K562 (cell line): ENCODE measurements around the gene UBL3. TPM values are rescaled to one million over a fixed set of nuclear protein-coding genes. Genes with fewer than 3 reads are reported as not detected.

Experiments used
- ATAC-seq: fragments of 200-7000 bp; cut with Tn5 transposase; 3 replicates; pipeline ENCODE4 v1.9.1; 2020; ENCODE audit warnings: moderate library complexity
- BruUV-seq: library from RNA; stranded (reverse); fragments of 400-500 nt; replicated peaks from 2 replicates; lab custom pipeline; 2021; lab: Mats Ljungman, UMichigan
- CTCF ChIA-PET: fragments of 300-600 bp; formaldehyde crosslinking; extraction: SDS; loops from one replicate; lab custom pipeline; 2021; ENCODE audit warnings: low intra/inter-chr PET ratio; lab: Yijun Ruan, JAX
- POLR2A ChIA-PET: fragments of 300-600, 350-650 bp; sonication (Branson Sonifier 250); formaldehyde crosslinking; extraction: SDS; loops from one replicate; lab custom pipeline; 2021; ENCODE audit warnings: antibody characterized with exemption, inconsistent platforms; lab: Yijun Ruan, JAX
- DNase-seq, 4 experiments: peaks; one replicate each; pipeline versions ENCODE4 v3.0.0 to v3.0.0-alpha.2; 2011 to 2018; ENCODE audit warnings: low spot score in 3 of 4, mixed read lengths in 3 of 4; ENCODE audit errors: extremely low read depth in 1 of 4
- FAIRE-seq: peaks from 2 replicates; lab custom pipeline; 2011; peaks lifted over from hg19 to GRCh38; lab: Jason Lieb, UNC
- H2AFZ ChIP-seq: 2 replicates; pipeline ENCODE4 v1.6.0; 2011; ENCODE audit warnings: low read depth, low read length, control low read depth, inconsistent platforms
- H3K27ac ChIP-seq: fragments of 200-600 bp; 3 replicates; pipeline ENCODE4 v1.8.0; 2011; ENCODE audit warnings: low read depth, mild to moderate bottlenecking, control low read depth, inconsistent platforms, low read length, moderate library complexity, mixed read lengths; ENCODE audit errors: extremely low read depth
- H3K27me3 ChIP-seq, 2 experiments: fragments of 300-600 bp in 1 of 2; 2 replicates in 1 of 2; 3 replicates in 1 of 2; pipeline versions ENCODE4 v1.6.0 to v1.8.0; 2011; ENCODE audit warnings: inconsistent platforms in 2 of 2, low read length in 2 of 2, mild to moderate bottlenecking in 1 of 2, mixed read lengths in 1 of 2, moderate library complexity in 1 of 2; ENCODE audit not compliant: control insufficient read depth in 2 of 2, insufficient read depth in 2 of 2
- H3K36me3 ChIP-seq: fragments of 300-600 bp; 3 replicates; pipeline ENCODE4 v1.8.0; 2011; ENCODE audit warnings: mild to moderate bottlenecking, low read length, inconsistent platforms; ENCODE audit not compliant: control insufficient read depth, insufficient read depth
- H3K4me1 ChIP-seq, 2 experiments: fragments of 200-600 bp in 1 of 2; replicated peaks in 1 of 2; 2 replicates in 1 of 2; 3 replicates in 1 of 2; pipeline versions ENCODE4 v1.5.1 to v1.8.0; 2011; ENCODE audit warnings: inconsistent platforms in 2 of 2, low read length in 2 of 2, mild to moderate bottlenecking in 1 of 2, mixed read lengths in 1 of 2, moderate library complexity in 1 of 2; ENCODE audit not compliant: control insufficient read depth in 2 of 2, insufficient read depth in 2 of 2
- H3K4me2 ChIP-seq: 2 replicates; pipeline ENCODE4 v1.6.1; 2011; ENCODE audit warnings: low read length, control low read depth, inconsistent platforms, mixed read lengths; ENCODE audit not compliant: insufficient read depth
- H3K4me3 ChIP-seq: fragments of 200-600 bp; sonication (generic), shearing (Covaris generic); 2 replicates; pipeline ENCODE4 v1.5.1; 2016; ENCODE audit warnings: control low read depth, inconsistent platforms
- H3K79me2 ChIP-seq: fragments of 200-600 bp; 3 replicates; pipeline ENCODE4 v1.8.0; 2011; ENCODE audit warnings: low read length, inconsistent platforms; ENCODE audit not compliant: control insufficient read depth, insufficient read depth
- H3K9ac ChIP-seq, 2 experiments: 2 replicates each; pipeline versions ENCODE4 v1.6.0 to v1.6.1; 2011; ENCODE audit warnings: low read depth in 2 of 2, low read length in 2 of 2, control low read depth in 1 of 2, inconsistent platforms in 1 of 2, mild to moderate bottlenecking in 1 of 2, mixed read lengths in 1 of 2; ENCODE audit not compliant: insufficient read depth in 1 of 2
- H3K9me1 ChIP-seq: one replicate; pipeline ENCODE4 v1.6.0; 2011; ENCODE audit warnings: inconsistent platforms, mild to moderate bottlenecking, low read length, moderate library complexity; ENCODE audit not compliant: control insufficient read depth, insufficient read depth
- H3K9me3 ChIP-seq: replicated peaks from 2 replicates; pipeline ENCODE4 v1.5.1; 2011; ENCODE audit warnings: low read depth, low read length, inconsistent platforms; ENCODE audit not compliant: control insufficient read depth, insufficient read depth
- H4K20me1 ChIP-seq: replicated peaks from 2 replicates; pipeline ENCODE4 v1.6.1; 2011; ENCODE audit warnings: low read length, inconsistent platforms, mixed read lengths; ENCODE audit not compliant: control insufficient read depth, insufficient read depth
- CBFA2T3 ChIP-seq: fragments of 450-650 bp; IDR thresholded peaks from 2 replicates; pipeline ENCODE4 v1.6.1; 2017
- HDAC1 ChIP-seq, 2 experiments: fragments of 450-650 bp; IDR thresholded peaks; 2 replicates each; pipeline ENCODE4 v1.6.1; 2016 to 2017; ENCODE audit warnings: inconsistent platforms in 1 of 2, mild to moderate bottlenecking in 1 of 2, moderate library complexity in 1 of 2
- HDAC3 ChIP-seq: fragments of 450-650 bp; IDR thresholded peaks from 2 replicates; pipeline ENCODE4 v1.6.1; 2018; ENCODE audit warnings: borderline replicate concordance, mild to moderate bottlenecking, moderate library complexity; ENCODE audit not compliant: partially characterized antibody
- KAT8 ChIP-seq: fragments of 450-650 bp; IDR thresholded peaks from 2 replicates; pipeline ENCODE4 v1.6.1; 2016; ENCODE audit warnings: low read depth, mild to moderate bottlenecking
- KDM1A ChIP-seq, 2 experiments: fragments of 450-650 bp; IDR thresholded peaks; 2 replicates each; pipeline ENCODE4 v1.6.1; 2016; ENCODE audit warnings: mild to moderate bottlenecking in 2 of 2
- KLF10 ChIP-seq: fragments of 250-450 bp; sonication (Bioruptor Pico); IDR thresholded peaks from 2 replicates; pipeline ENCODE4 v1.6.1; 2021; ENCODE audit warnings: matching md5 sums
- MCM7 ChIP-seq, 2 experiments: fragments of 450-650 bp; IDR thresholded peaks; 2 replicates each; pipeline ENCODE4 v1.6.1; 2016 to 2018
- MYNN ChIP-seq, 2 experiments: sonication (generic); formaldehyde crosslinking in 1 of 2; IDR thresholded peaks; 2 replicates each; pipeline versions ENCODE4 v1.5.0 to v1.6.1; 2016 to 2020; ENCODE audit warnings: antibody characterized with exemption in 1 of 2, missing genetic modification reagents in 1 of 2
- NCOA2 ChIP-seq, 2 experiments: fragments of 450-650 bp; IDR thresholded peaks; 2 replicates each; pipeline ENCODE4 v1.6.1; 2018; ENCODE audit warnings: mild to moderate bottlenecking in 2 of 2, moderate library complexity in 1 of 2; ENCODE audit not compliant: partially characterized antibody in 2 of 2
- PCBP1 ChIP-seq: fragments of 200-400 bp; formaldehyde crosslinking; IDR thresholded peaks from 2 replicates; pipeline ENCODE4 v1.6.1; 2018; ENCODE audit warnings: mild to moderate bottlenecking, low read depth, low read length; ENCODE audit not compliant: poor library complexity, severe bottlenecking
- PPARD ChIP-seq: fragments of 250-450 bp; sonication (Bioruptor Pico); IDR thresholded peaks from 2 replicates; pipeline ENCODE4 v1.8.0; 2022; ENCODE audit warnings: inconsistent platforms, mild to moderate bottlenecking, moderate library complexity
- PTRF ChIP-seq: fragments of 450-650 bp; IDR thresholded peaks from 2 replicates; pipeline ENCODE4 v1.6.1; 2016; ENCODE audit warnings: mild to moderate bottlenecking, missing genetic modification characterization, missing compliant biosample characterization
- SRF ChIP-seq, 2 experiments: fragments of 250-450, 450-650 bp in 1 of 2; sonication (Bioruptor Pico) in 1 of 2; sonication (generic) in 1 of 2; formaldehyde crosslinking; IDR thresholded peaks; 2 replicates each; pipeline versions ENCODE4 v1.5.0 to v1.5.1; 2020 to 2022; ENCODE audit warnings: mild to moderate bottlenecking in 1 of 2, missing genetic modification reagents in 1 of 2
- TAF1 ChIP-seq: IDR thresholded peaks from 2 replicates; pipeline ENCODE4 v1.6.1; 2011; ENCODE audit warnings: mild to moderate bottlenecking, low read length, moderate library complexity; ENCODE audit not compliant: insufficient read depth, control insufficient read depth, severe bottlenecking; ENCODE audit errors: extremely low read depth
- ZC3H8 ChIP-seq: fragments of 450-650 bp; IDR thresholded peaks from 2 replicates; pipeline ENCODE4 v1.6.1; 2017
- ZKSCAN1 ChIP-seq: fragments of 150-350 bp; IDR thresholded peaks from 2 replicates; pipeline ENCODE4 v1.6.1; 2016; ENCODE audit warnings: low read depth, low read length
- ZNF197 ChIP-seq: fragments of 200-800 bp; sonication (Bioruptor generic); IDR thresholded peaks from 2 replicates; pipeline ENCODE4 v1.6.1; 2016; ENCODE audit warnings: low read depth, missing genetic modification characterization, missing compliant biosample characterization
- ZNF449 ChIP-seq: fragments of 250-450 bp; sonication (Bioruptor Pico); IDR thresholded peaks from 2 replicates; pipeline ENCODE4 v1.8.0; 2022; ENCODE audit warnings: moderate library complexity, mild to moderate bottlenecking, inconsistent platforms
- ZNF518B ChIP-seq: fragments of 250-450 bp; sonication (Bioruptor Pico); IDR thresholded peaks from 2 replicates; pipeline ENCODE4 v1.5.0; 2021; ENCODE audit warnings: mild to moderate bottlenecking, moderate library complexity
- ZNF76 ChIP-seq: fragments of 250-450 bp; sonication (Bioruptor Pico); IDR thresholded peaks from 2 replicates; pipeline ENCODE4 v1.4.0; 2020; ENCODE audit warnings: mild to moderate bottlenecking, moderate library complexity, borderline replicate concordance
- WGBS: fragments of 100-300 bp; shearing (Covaris generic); methylation state at CpG from one replicate; pipeline ENCODE4 v1.1.6; 2016; ENCODE audit warnings: low coverage, mixed read lengths; ENCODE audit not compliant: insufficient coverage; ENCODE audit errors: missing lambda C conversion rate; 5-methylcytosine and 5-hydroxymethylcytosine counted together
- in situ Hi-C: fragments of 300-500 bp; cut with MboI; formaldehyde crosslinking; loops from 4 replicates; pipeline ENCODE4 v1.15.0; 2018; ENCODE audit warnings: inconsistent platforms, mixed read lengths
- intact Hi-C: fragments of 100-400 bp; cut with micrococcal nuclease; formaldehyde crosslinking; loops from 2 replicates; pipeline ENCODE4 v1.14.2; 2022
- polyA plus RNA-seq, 8 experiments: library from polyadenylated mRNA; depleted of rRNA in 4 of 8; stranded (reverse) in 5 of 8; unstranded in 3 of 8; fragments of >200 nt; fragmentation: Nextera tagmentation in 2 of 8; fragmentation: Illumina TruSeq in 1 of 8; extraction: Ambion mirVana in 2 of 8; extraction: Trizol in 1 of 8; gene quantifications; 2 replicates each; pipeline versions ENCODE4 v1.2.1 to v1.2.3, GENCODE V29; 2011 to 2014; ENCODE audit warnings: inconsistent platforms in 1 of 8, missing spikeins in 1 of 8
- total RNA-seq, 7 experiments: library from RNA; depleted of rRNA in 6 of 7; stranded (reverse); fragments of >200 nt in 6 of 7; fragmentation: Illumina TruSeq in 2 of 7; extraction: Trizol in 2 of 7; gene quantifications; 2 replicates each; pipeline versions ENCODE4 v1.2.1 to v1.2.3, GENCODE V29; 2011 to 2021; ENCODE audit warnings: low replicate concordance in 1 of 7

UBL3 gene
- total and polyA plus RNA-seq, 9 of the 15 experiments (the other 6 are each of a cell fraction or from before 2014, with no cell fraction given), result 0.64 to 2.4 (median 1.8) TPM

- intact Hi-C loops, result no loop called here
- Histone ChIP-seq H3K27me3 (peaks cover 0 to 7% of the 10 kb centered on the region in 2 experiments; a peak in 1 of 5 replicates), H3K36me3 (no peaks in the 10 kb centered on the region), H3K4me3 (no peak overlapping the region), H2AFZ (no peak overlapping the region), H3K9me1 (no peaks in the 10 kb centered on the region), H3K4me2 (no peak overlapping the region), H3K79me2 (no peaks in the 10 kb centered on the region), H3K9ac (no peak overlapping the region), H3K9me3 (no peaks in the 10 kb centered on the region), H3K27ac (no peak overlapping the region), H3K4me1 (no peaks in the 10 kb centered on the region), H4K20me1 (no peaks in the 10 kb centered on the region)
- ChIA-PET POLR2A (interaction anchor here (0.5 kb wide), 1 partner anchor 9 kb away, joined by 3 read pairs; no protein-coding TSS in a partner anchor), CTCF (no interaction called here)
- DNase-seq (no peak), ATAC-seq (no peak), FAIRE-seq (no peak)
- BruUV-seq, result no TSS peak
- 27% methylated on average over 5 of the region's 6 CpGs for WGBS
- TF ChIP-seq ZKSCAN1 (no peak), MYNN (IDR thresholded peaks at IDR 0.05) (no peak), MYNN (CRISPR knock-in tag; IDR thresholded peaks at IDR 0.05) (no peak), KLF10 (CRISPR knock-in tag) (no peak), HDAC1 (IDR thresholded peaks at IDR 0.05) (no peak), ZNF518B (CRISPR knock-in tag) (no peak), ZNF449 (CRISPR knock-in tag) (no peak), KAT8 (no peak), TAF1 (no peak), NCOA2 (IDR thresholded peaks at IDR 0.05; ENCODE audit: partially characterized antibody in 2 of 2) (no peak), PCBP1 (no peak), HDAC3 (no peak), ZC3H8 (no peak), MCM7 (IDR thresholded peaks at IDR 0.05) (no peak), SRF (CRISPR knock-in tag; IDR thresholded peaks at IDR 0.05) (no peak), PPARD (CRISPR knock-in tag) (no peak), CBFA2T3 (no peak), PTRF (tag) (no peak), KDM1A (IDR thresholded peaks at IDR 0.05) (no peak), ZNF197 (CRISPR knock-in tag) (no peak), ZNF76 (CRISPR knock-in tag) (no peak)
- in situ Hi-C loops, result no loop called here
These were observed 49.7 kb downstream of the UBL3 start for GRCh38 chr13:29800687-29801086.
